ENCODE results near the gene SHB. TPM values are rescaled to one million over a fixed set of nuclear protein-coding genes. Genes with fewer than 3 reads are reported as not detected.

The SHB gene
- total RNA-seq, 1 experiment from 2014 or later = 56.4 TPM

GRCh38 chr9:38000735-38001134 lies 68.3 kb downstream of the SHB start:
- Histone ChIP-seq H3K27ac (ENCODE audit: low read length) (peak overlapping the region; percentile 87), H3F3A (ENCODE audit: low read length, unreplicated experiment) (no peaks in the 10 kb centered on the region), H3K9ac (ENCODE audit: low read length) (no peak overlapping the region), H3K9me2 (replicated peaks; ENCODE audit: low read length) (no peaks in the 10 kb centered on the region), H3K27me3 (ENCODE audit: low read length) (no peaks in the 10 kb centered on the region), H4K20me1 (ENCODE audit: low read length) (no peaks in the 10 kb centered on the region), H2AFZ (ENCODE audit: low read length) (no peak overlapping the region), H3K4me1 (ENCODE audit: insufficient read depth, low read length) (peaks cover 35% of the 10 kb centered on the region), H3K9me3 (ENCODE audit: low read length) (no peaks in the 10 kb centered on the region), H3K4me3 (ENCODE audit: low read length) (no peak overlapping the region), H3K79me2 (ENCODE audit: low read length) (peaks cover 100% of the 10 kb centered on the region), H3K36me3 (ENCODE audit: low read depth, low read length) (peaks cover 33% of the 10 kb centered on the region), H3K4me2 (ENCODE audit: low read length) (no peak overlapping the region)
- intact Hi-C loops (cut with micrococcal nuclease) = no loop called here
- no peak for TF ChIP-seq EZH2phosphoT487 (IDR thresholded peaks at IDR 0.05; ENCODE audit: borderline replicate concordance, low read length)
- TF ChIP-seq, protein P1, sequence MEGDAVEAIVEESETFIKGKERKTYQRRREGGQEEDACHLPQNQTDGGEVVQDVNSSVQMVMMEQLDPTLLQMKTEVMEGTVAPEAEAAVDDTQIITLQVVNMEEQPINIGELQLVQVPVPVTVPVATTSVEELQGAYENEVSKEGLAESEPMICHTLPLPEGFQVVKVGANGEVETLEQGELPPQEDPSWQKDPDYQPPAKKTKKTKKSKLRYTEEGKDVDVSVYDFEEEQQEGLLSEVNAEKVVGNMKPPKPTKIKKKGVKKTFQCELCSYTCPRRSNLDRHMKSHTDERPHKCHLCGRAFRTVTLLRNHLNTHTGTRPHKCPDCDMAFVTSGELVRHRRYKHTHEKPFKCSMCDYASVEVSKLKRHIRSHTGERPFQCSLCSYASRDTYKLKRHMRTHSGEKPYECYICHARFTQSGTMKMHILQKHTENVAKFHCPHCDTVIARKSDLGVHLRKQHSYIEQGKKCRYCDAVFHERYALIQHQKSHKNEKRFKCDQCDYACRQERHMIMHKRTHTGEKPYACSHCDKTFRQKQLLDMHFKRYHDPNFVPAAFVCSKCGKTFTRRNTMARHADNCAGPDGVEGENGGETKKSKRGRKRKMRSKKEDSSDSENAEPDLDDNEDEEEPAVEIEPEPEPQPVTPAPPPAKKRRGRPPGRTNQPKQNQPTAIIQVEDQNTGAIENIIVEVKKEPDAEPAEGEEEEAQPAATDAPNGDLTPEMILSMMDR (conservative IDR thresholded peaks at IDR 0.05; ENCODE audit: low read depth, low read length) = 0 out of 2 replicates have a peak, but pooled peaks have one; percentile 19
- DNase-seq (no peak), ATAC-seq (no peak)
- ChIA-PET CTCF (no interaction called here), POLR2A (ENCODE audit: unreplicated experiment) (no interaction called here)
- BruUV-seq (replicated peaks) = no TSS peak

GRCh38 chr9:38000332-38000731 lies 68.7 kb downstream of the SHB start:
- ChIA-PET POLR2A (ENCODE audit: unreplicated experiment) (interaction anchor here (0.6 kb wide), 1 partner anchor 23 kb away, joined by 3 read pairs; no protein-coding TSS in a partner anchor), CTCF (no interaction called here)
- Histone ChIP-seq H3F3A (ENCODE audit: low read length, unreplicated experiment) (no peaks in the 10 kb centered on the region), H3K9me2 (replicated peaks; ENCODE audit: low read length) (no peaks in the 10 kb centered on the region), H3K79me2 (ENCODE audit: low read length) (peaks cover 100% of the 10 kb centered on the region), H3K9ac (ENCODE audit: low read length) (peak overlapping the region; percentile 58), H3K9me3 (ENCODE audit: low read length) (no peaks in the 10 kb centered on the region), H3K4me1 (ENCODE audit: insufficient read depth, low read length) (peaks cover 34% of the 10 kb centered on the region), H4K20me1 (ENCODE audit: low read length) (no peaks in the 10 kb centered on the region), H3K27ac (ENCODE audit: low read length) (peak overlapping the region; percentile 87), H3K27me3 (ENCODE audit: low read length) (no peaks in the 10 kb centered on the region), H3K36me3 (ENCODE audit: low read depth, low read length) (peaks cover 30% of the 10 kb centered on the region), H3K4me2 (ENCODE audit: low read length) (peak overlapping the region; percentile 24; the same call in 1 of the 2 replicates), H3K4me3 (ENCODE audit: low read length) (no peak overlapping the region), H2AFZ (ENCODE audit: low read length) (no peak overlapping the region)
- DNase-seq (no peak), ATAC-seq (no peak)
- no peak for TF ChIP-seq EZH2 (IDR thresholded peaks at IDR 0.05; ENCODE audit: low read length, unreplicated experiment)
- TF ChIP-seq, protein P1 (conservative IDR thresholded peaks at IDR 0.05; ENCODE audit: low read depth, low read length) = peak; percentile 43; the same call in 1 of the 2 replicates
- BruUV-seq (replicated peaks) = no TSS peak
- intact Hi-C loops (cut with micrococcal nuclease) = no loop called here

GRCh38 chr9:37999588-38000189 lies 69.3 kb downstream of the SHB start:
- H3K4me2 ChIP-seq (ENCODE audit: low read length) = peak overlapping the region; percentile 38
- no peaks in the 10 kb centered on the region for H3K27me3 ChIP-seq (ENCODE audit: low read length)
- no TSS peak for BruUV-seq (replicated peaks)
- H3K27ac ChIP-seq (ENCODE audit: low read length) = peak overlapping the region; percentile 87
- H3K4me3 ChIP-seq (ENCODE audit: low read length) = no peak overlapping the region
- DNase-seq (peak; percentile 82), ATAC-seq (peak; percentile 86)
- ChIA-PET POLR2A (ENCODE audit: unreplicated experiment) (interaction anchor here (0.6 kb wide), 1 partner anchor 23 kb away, joined by 3 read pairs; no protein-coding TSS in a partner anchor), CTCF (no interaction called here)
- H3F3A ChIP-seq (ENCODE audit: low read length, unreplicated experiment) = no peaks in the 10 kb centered on the region
- H3K4me1 ChIP-seq (ENCODE audit: insufficient read depth, low read length) = peaks cover 30% of the 10 kb centered on the region
- H3K9ac ChIP-seq (ENCODE audit: low read length) = peak overlapping the region; percentile 58
- TF ChIP-seq EZH2 (IDR thresholded peaks at IDR 0.05; ENCODE audit: low read length, unreplicated experiment) (no peak), EZH2phosphoT487 (IDR thresholded peaks at IDR 0.05; ENCODE audit: borderline replicate concordance, low read length) (no peak)
- TF ChIP-seq, protein P1 (conservative IDR thresholded peaks at IDR 0.05; ENCODE audit: low read depth, low read length) = no peak
- peaks cover 100% of the 10 kb centered on the region for H3K79me2 ChIP-seq (ENCODE audit: low read length)
- no peaks in the 10 kb centered on the region for H3K9me2 ChIP-seq (replicated peaks; ENCODE audit: low read length)
- no peaks in the 10 kb centered on the region for H3K9me3 ChIP-seq (ENCODE audit: low read length)
- intact Hi-C loops (cut with micrococcal nuclease) = no loop called here
- peaks cover 24% of the 10 kb centered on the region; the same call in 1 of the 2 replicates for H3K36me3 ChIP-seq (ENCODE audit: low read depth, low read length)
- H2AFZ ChIP-seq (ENCODE audit: low read length) = no peak overlapping the region
- H4K20me1 ChIP-seq (ENCODE audit: low read length) = no peaks in the 10 kb centered on the region
